Rectal smooth muscle tissue (tissue), 1 donor: ENCODE measurements around the gene SLC22A3.
A peak's percentile ranks its signal among the peaks of the same experiment; 100 is the strongest.

Source experiments
- H3K27ac ChIP-seq: one replicate; pipeline ENCODE4 v1.7.0; 2013; ENCODE audit warnings: low read depth, low read length, inconsistent platforms
- H3K27me3 ChIP-seq: one replicate; pipeline ENCODE4 v1.7.0; 2013; ENCODE audit warnings: low read length; ENCODE audit not compliant: control insufficient read depth, insufficient read depth
- H3K36me3 ChIP-seq: one replicate; pipeline ENCODE4 v1.7.0; 2013; ENCODE audit warnings: low read length; ENCODE audit not compliant: control insufficient read depth, insufficient read depth
- H3K4me1 ChIP-seq: one replicate; pipeline ENCODE4 v1.7.0; 2013; ENCODE audit warnings: low read length; ENCODE audit not compliant: control insufficient read depth, insufficient read depth
- H3K4me3 ChIP-seq: one replicate; pipeline ENCODE4 v1.7.0; 2013; ENCODE audit warnings: low read length
- H3K9ac ChIP-seq: one replicate; pipeline ENCODE4 v1.7.0; 2013; ENCODE audit warnings: low read length

SLC22A3 gene

DNA sequence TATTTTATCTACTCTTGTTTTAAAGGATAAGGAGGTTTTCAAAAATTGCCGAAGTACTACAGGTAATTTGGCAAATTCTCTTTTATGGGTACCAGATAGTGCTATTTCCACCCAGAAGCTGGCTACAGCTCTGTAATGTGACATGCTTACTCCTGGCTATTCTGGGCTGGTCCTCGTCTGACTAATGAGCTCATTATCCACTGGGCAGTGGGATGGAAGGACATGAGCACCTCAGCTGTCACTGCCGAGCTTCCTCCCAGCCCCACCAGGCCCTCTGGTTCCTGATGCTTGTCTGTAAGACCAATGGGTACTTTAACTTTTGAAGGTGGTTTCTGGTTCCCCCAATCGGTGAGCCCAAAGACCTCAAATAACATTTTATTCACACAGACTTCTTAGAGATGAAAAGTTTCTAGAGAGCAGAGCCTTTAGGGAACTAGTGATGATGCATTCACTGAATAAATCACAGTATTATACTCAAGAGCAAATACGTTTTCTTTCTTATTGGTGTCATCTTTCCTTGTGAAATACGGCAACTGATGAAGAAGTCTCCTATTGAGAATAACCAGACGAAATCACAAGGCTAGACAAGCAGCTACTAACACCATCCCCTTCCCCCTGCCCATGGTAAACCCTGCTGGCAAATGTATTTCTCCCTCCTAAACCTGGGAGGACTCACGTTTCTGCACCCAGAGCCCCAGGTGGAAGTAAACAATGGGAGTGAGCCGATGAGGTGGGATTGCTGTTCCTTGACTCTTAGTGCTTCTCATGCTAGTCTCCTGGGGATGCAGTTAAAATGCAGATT lies 80.8 kb downstream of the SLC22A3 start:
- no peaks in the 10 kb centered on the region for H3K27me3 ChIP-seq
- no peaks in the 10 kb centered on the region for H3K36me3 ChIP-seq
- H3K4me1 ChIP-seq: peaks cover 31% of the 10 kb centered on the region
- no peak overlapping the region for H3K9ac ChIP-seq
- H3K4me3 ChIP-seq: no peak overlapping the region
- peak overlapping the region; percentile 16 for H3K27ac ChIP-seq

DNA sequence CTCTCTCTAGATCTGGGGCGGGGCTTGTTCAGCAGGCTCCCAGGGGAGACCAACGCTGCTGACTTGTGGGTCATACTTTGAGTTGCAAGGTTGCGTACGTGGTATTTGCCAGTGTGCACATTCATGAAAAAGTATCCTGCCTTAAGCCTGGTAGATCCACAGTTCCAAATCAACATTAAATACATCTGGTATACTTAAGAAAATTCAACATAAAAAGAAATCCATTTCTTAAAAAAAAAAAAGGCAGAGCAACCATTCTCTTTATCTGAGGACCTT lies 81.4 kb downstream of the SLC22A3 start:
- Histone ChIP-seq H3K4me1 (peaks cover 31% of the 10 kb centered on the region), H3K4me3 (no peak overlapping the region), H3K27ac (peak overlapping the region; percentile 16), H3K27me3 (no peaks in the 10 kb centered on the region), H3K36me3 (no peaks in the 10 kb centered on the region), H3K9ac (no peak overlapping the region)

DNA sequence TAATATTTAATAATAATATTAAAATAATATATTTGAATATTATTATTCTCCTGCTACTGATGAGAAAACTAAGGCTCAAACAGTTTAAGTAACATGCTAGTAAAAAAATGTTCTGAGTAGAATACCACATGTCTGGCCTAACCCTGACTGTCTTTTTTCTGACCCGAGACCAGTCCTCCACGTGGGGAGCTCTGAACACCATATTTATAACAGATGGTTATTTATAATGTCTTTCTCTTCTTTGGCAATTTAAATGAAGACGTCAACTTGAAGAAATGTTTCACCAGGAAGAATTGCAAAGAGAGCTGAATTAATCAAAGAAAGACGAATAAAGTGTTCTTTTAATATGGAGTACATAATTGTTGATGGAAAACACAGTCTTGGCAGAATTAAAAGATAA lies 82.0 kb downstream of the SLC22A3 start:
- Histone ChIP-seq H3K36me3 (no peaks in the 10 kb centered on the region), H3K4me1 (peaks cover 31% of the 10 kb centered on the region), H3K9ac (no peak overlapping the region), H3K4me3 (no peak overlapping the region), H3K27me3 (no peaks in the 10 kb centered on the region), H3K27ac (peak overlapping the region; percentile 87)

DNA sequence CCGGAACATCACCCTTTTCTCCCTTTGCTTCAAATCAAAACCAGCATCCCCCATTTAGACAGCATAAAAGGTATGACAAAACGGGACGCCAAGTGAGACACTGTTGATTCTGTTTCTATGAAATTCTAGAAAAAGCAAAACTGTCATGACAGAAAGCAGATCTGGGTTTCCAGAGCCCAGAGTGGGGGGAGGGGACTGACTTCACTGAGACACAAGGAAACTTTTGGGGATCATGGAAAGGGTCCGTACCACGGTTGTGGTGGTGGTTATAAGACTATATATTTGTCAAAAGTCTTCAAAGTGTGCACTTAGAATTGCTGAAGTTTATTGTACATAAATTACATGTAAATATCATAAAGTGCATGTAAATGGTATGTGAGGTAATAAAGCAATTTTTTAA lies 82.6 kb downstream of the SLC22A3 start:
- Histone ChIP-seq H3K27ac (peak overlapping the region; percentile 87), H3K4me1 (peaks cover 31% of the 10 kb centered on the region), H3K36me3 (no peaks in the 10 kb centered on the region), H3K9ac (no peak overlapping the region), H3K27me3 (no peaks in the 10 kb centered on the region), H3K4me3 (no peak overlapping the region)

DNA sequence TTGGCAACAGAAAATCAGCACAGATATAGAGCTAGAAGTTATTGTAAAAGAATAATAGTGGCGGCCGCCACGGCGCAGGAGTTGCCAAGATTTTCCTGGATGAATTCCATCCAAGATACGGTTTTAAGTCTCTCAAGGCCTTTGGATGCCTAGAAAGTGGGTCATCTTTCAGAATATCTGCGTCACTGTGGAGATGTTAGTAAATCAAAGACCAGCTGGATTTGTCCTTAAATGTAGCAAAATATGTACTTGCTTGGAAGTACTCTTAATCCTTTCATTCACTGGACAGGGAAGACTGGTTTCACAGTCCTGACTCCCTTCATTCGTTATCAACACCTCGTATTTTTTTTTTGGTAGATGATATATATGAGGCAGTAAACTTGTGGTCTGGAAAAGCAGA lies 83.0 kb downstream of the SLC22A3 start:
- H3K9ac ChIP-seq: no peak overlapping the region
- no peaks in the 10 kb centered on the region for H3K27me3 ChIP-seq
- H3K4me1 ChIP-seq: peaks cover 31% of the 10 kb centered on the region
- no peak overlapping the region for H3K4me3 ChIP-seq
- peak overlapping the region; percentile 87 for H3K27ac ChIP-seq
- H3K36me3 ChIP-seq: no peaks in the 10 kb centered on the region

DNA sequence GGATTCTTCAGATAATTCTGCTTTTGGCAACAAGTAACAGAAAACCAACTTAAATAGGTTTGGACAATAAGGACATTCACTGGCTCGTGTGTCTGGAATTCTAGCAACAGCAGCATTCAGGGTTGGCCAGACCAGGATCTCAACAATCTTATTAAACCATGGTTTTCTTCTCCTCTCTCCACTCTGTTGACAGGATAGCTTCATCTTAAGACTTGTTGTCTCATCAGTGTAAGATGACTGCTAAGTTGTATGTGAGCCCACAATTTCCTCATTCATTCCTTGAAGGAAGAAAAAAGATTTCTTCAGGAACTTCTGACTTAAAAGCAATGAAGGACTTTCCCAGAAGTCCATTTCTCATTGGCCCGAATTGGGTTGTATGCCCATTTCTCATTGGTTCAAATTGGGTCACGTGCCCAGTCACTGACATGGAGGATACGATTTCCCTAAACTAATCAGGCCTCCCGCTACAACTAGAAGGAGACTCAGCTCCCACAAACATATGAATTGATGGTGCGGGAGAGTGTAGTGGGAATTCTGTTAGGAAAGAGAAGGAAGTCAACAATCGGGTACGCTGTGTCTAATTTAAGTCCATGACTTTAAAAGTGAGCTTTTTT lies 83.7 kb downstream of the SLC22A3 start:
- H3K4me1 ChIP-seq: peaks cover 31% of the 10 kb centered on the region
- no peaks in the 10 kb centered on the region for H3K27me3 ChIP-seq
- H3K27ac ChIP-seq: peak overlapping the region; percentile 87
- no peak overlapping the region for H3K9ac ChIP-seq
- no peaks in the 10 kb centered on the region for H3K36me3 ChIP-seq
- H3K4me3 ChIP-seq: no peak overlapping the region

DNA sequence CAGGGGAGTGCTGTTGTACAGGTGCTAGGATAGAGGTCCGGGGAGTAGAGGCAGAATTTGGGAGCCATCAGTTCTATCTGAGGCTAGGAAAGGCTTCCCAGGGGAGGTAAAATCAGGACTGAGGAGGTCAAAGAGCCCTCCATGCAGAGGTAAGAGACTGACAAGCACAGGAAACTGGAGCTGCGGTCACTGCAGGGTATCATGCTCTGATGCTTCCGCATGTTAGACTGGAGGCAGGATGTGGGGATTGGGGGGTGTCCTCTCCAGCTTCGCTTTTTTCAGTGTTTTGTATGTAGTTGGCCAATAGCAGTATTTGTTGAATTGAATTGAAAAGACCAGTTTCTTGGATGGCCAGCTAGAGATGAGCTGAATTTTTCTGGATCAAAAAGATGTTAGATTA lies 87.8 kb downstream of the SLC22A3 start:
- no peak overlapping the region for H3K4me3 ChIP-seq

DNA sequence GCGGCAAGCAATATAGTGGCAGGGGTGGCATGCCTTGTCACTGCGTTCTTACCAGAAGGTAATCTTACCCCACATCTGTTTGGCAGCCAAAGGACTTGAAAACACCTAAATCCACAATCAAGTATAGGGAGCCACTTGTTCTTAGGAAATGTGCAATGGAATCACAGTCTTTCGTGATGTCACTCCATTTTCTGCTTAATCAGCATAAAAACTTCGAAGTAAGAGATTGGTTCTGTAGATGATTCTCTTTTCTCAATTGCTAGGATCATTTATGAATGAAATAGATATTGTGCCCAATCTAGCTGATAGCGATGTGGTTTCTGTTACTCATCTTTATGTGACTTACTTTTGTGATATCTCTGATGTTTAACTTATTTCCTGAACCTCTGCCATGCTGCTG lies 89.0 kb downstream of the SLC22A3 start:
- Histone ChIP-seq H3K9ac (no peak overlapping the region), H3K4me3 (no peak overlapping the region), H3K4me1 (peaks cover 2% of the 10 kb centered on the region), H3K27me3 (no peaks in the 10 kb centered on the region), H3K27ac (no peak overlapping the region), H3K36me3 (no peaks in the 10 kb centered on the region)

More for the DNA sequence above, 87.8 kb downstream of the SLC22A3 start:
- Histone ChIP-seq H3K27me3 (no peaks in the 10 kb centered on the region), H3K4me1 (peaks cover 12% of the 10 kb centered on the region), H3K36me3 (no peaks in the 10 kb centered on the region), H3K9ac (no peak overlapping the region), H3K27ac (no peak overlapping the region)

DNA sequence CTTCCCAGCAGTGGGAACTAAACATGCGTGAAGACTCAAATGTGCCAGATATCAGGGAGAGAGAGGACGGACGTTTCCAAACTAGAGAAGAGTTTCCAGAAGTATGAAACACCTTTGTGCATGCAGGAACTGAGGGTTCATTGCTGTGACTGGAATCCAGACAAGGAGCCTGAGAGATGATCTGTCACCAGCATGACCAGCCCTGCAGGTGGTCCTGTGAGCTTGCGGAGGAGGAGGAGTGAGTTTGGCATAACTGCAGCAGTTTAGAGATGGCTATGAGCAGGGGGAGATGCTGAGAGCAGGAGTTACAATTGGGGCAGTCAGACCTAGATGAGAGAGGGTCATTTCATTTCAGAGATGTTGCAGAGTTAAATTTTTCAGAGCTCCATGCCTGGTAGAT lies 89.6 kb downstream of the SLC22A3 start:
- Histone ChIP-seq H3K9ac (no peak overlapping the region), H3K4me3 (no peak overlapping the region), H3K4me1 (peaks cover 2% of the 10 kb centered on the region), H3K27ac (no peak overlapping the region), H3K36me3 (no peaks in the 10 kb centered on the region), H3K27me3 (no peaks in the 10 kb centered on the region)

DNA sequence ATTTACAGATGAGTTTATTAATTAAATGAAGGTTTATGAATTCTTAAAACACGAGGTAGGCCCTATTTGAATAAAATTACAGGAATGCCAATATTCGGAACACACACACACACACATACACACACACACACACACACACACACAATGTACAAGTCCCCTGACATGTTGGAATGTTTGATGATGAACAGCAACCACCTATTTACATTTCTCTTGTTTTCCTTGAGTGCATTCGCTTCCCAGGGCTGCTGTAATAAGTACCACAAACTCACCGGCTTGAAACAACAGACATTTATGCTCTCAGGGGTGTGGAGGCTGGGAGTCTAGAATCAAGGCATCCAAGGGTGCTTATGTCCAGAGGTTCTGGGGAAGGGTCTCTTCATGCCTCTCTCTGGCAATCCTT lies 90.3 kb downstream of the SLC22A3 start:
- Histone ChIP-seq H3K4me3 (no peak overlapping the region), H3K27me3 (no peaks in the 10 kb centered on the region), H3K4me1 (peaks cover 2% of the 10 kb centered on the region), H3K9ac (no peak overlapping the region), H3K36me3 (no peaks in the 10 kb centered on the region), H3K27ac (no peak overlapping the region)

DNA sequence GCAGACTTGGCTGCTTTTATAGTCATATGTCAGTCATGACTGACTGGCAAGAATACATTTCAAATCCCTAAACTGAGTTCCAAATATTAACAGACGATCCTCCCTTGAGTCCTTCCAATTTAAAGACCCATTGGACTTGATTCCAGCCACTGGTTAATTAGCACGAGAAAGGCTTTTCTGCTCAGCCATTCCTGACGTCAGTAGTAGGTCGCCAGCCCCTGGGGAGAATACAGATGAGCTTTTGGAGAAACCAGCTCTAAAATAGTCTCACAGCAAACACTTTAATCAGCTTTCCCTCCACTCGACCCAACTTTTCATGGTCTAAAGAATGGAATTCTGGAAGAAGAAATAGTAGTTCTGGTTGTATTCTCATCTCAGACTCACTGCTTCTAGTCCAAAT lies 91.6 kb downstream of the SLC22A3 start:
- H3K9ac ChIP-seq: no peak overlapping the region
- H3K27me3 ChIP-seq: no peaks in the 10 kb centered on the region
- no peak overlapping the region for H3K27ac ChIP-seq
- H3K36me3 ChIP-seq: no peaks in the 10 kb centered on the region
- H3K4me1 ChIP-seq: peaks cover 2% of the 10 kb centered on the region
- no peak overlapping the region for H3K4me3 ChIP-seq

DNA sequence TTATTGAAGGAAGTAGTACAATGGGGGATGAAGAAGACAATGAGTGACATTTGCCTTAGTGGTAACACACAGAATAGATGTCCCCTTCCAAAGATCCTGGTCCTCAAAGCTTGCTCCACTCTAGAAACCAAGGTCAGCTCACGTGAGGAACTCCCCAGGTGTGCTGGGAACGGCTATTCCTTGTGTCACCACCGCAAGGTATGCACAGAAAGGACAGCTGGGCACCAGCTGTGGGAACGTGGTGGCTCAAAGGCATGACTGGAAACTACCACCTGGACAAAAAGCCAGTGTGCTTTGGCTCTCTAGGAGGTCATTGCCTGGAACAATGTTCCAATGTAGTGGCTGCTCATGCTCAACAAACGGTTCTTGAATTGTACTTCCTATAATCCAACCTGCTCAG lies 94.0 kb downstream of the SLC22A3 start:
- H3K27me3 ChIP-seq: no peaks in the 10 kb centered on the region
- H3K27ac ChIP-seq: no peak overlapping the region
- H3K4me3 ChIP-seq: no peak overlapping the region
- peaks cover 2% of the 10 kb centered on the region for H3K4me1 ChIP-seq
- H3K36me3 ChIP-seq: no peaks in the 10 kb centered on the region
- no peak overlapping the region for H3K9ac ChIP-seq

DNA sequence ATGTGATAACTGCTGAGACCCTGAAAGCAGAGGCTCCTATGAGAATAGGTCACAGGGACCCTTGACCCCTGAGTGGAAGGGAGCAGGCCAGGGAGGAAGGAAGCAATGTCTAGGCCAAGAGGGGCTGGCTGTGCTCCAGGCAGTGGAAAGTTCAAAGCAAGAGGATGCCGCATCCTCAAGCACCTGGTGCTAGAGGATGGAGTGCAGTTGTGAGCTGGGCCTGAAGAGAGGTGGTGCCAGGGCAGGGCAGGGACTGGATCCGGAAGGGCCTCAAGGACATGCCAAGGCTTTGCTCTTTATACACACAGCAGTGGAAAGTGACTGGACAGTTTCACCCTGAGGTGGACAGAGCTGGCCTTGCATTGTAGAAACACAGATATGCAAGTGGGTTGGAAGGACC lies 97.0 kb downstream of the SLC22A3 start:
- Histone ChIP-seq H3K27ac (no peak overlapping the region), H3K9ac (no peak overlapping the region), H3K4me3 (no peak overlapping the region), H3K27me3 (no peaks in the 10 kb centered on the region), H3K4me1 (no peaks in the 10 kb centered on the region), H3K36me3 (no peaks in the 10 kb centered on the region)
